Stimulated activated CD8-positive, alpha-beta memory T cell treated with anti-CD3 and anti-CD28 coated beads, Interleukin-12 subunit alpha, Interleukin-12 subunit beta, amount 100 ng/mL, for 24 hours (primary cell): ENCODE data around the gene COBLL1.
"Not testable (repeated sequence)": the region's sequence is repeated elsewhere in the genome, so short reads cannot be mapped to it uniquely, and the experiment has no call there.

ENCODE experiments used
- DNase-seq: peaks from one replicate; pipeline ENCODE4 v3.0.0-alpha.2; 2020; ENCODE audit errors: extremely low read depth

COBLL1 gene, protein sequence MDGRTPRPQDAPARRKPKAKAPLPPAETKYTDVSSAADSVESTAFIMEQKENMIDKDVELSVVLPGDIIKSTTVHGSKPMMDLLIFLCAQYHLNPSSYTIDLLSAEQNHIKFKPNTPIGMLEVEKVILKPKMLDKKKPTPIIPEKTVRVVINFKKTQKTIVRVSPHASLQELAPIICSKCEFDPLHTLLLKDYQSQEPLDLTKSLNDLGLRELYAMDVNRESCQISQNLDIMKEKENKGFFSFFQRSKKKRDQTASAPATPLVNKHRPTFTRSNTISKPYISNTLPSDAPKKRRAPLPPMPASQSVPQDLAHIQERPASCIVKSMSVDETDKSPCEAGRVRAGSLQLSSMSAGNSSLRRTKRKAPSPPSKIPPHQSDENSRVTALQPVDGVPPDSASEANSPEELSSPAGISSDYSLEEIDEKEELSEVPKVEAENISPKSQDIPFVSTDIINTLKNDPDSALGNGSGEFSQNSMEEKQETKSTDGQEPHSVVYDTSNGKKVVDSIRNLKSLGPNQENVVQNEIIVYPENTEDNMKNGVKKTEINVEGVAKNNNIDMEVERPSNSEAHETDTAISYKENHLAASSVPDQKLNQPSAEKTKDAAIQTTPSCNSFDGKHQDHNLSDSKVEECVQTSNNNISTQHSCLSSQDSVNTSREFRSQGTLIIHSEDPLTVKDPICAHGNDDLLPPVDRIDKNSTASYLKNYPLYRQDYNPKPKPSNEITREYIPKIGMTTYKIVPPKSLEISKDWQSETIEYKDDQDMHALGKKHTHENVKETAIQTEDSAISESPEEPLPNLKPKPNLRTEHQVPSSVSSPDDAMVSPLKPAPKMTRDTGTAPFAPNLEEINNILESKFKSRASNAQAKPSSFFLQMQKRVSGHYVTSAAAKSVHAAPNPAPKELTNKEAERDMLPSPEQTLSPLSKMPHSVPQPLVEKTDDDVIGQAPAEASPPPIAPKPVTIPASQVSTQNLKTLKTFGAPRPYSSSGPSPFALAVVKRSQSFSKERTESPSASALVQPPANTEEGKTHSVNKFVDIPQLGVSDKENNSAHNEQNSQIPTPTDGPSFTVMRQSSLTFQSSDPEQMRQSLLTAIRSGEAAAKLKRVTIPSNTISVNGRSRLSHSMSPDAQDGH

DNA sequence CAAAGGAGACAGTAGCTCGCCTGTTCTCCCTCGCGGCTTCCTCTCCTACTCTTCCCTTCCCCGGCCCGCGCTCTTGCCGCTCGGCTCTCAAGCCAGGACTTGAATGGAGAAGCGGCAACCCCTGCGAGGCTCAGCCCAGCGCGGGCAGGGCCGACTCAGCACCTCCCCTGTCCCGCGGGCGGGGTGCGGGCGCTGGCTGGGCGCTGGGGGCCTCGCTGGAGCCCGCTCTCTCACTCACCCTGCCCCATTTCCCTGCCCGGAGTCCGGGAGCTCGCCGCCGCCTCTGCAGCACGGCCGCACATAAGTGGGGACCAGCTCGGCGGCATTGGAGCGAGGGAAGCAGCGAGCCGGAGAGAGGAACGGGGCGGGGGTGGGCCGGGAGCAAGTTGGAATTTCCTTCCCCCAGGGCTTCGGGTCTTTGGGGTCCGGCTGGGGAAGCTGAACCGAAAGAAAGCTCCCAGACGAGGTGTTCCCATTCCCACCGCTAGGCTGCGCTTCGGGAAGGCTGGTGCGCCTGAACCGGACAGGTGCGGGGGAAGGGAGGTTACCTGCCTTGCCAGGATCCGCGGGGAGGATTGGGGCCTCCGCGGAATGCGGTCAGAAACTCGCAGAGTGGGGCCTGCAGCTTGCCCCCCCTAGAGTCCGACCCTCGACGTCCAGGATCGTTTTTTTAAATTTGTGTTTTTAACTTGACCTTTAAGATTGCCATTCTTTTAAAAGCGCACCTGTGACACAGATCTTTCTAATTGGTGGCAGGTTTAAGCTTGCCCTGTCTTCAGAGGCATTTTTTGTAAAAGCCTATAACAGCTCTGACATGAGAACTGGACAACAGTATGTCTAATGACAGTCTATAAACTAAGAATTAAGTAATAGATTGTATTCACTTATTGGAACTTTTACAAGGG, at the start of gene COBLL1:
TSS of gene COBLL1 (minus strand) at position 105 of the 905 bp plus-strand sequence. CDS start 627 bp downstream, outside the sequence.
- DNase-seq = no peak

DNA sequence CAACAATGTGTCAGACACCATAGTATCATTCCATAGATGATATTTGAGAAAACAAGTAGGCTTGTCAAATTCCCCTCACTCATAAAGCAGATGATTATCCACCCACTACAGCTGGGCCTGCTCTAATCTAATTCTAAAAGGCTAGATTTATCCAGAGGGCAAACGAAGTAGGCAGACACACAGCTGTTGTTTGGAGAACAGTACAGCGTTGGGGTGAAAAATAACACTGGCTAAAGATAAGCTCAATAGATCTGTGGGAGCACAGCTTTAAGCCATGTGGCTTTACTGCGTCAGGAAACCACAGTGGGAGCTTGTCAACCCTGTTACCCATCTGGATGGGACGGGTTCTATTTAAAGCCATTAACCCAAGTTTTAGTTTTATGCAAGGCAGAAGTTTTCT, 48.9 kb upstream of the COBLL1 start:
- DNase-seq = no peak

DNA sequence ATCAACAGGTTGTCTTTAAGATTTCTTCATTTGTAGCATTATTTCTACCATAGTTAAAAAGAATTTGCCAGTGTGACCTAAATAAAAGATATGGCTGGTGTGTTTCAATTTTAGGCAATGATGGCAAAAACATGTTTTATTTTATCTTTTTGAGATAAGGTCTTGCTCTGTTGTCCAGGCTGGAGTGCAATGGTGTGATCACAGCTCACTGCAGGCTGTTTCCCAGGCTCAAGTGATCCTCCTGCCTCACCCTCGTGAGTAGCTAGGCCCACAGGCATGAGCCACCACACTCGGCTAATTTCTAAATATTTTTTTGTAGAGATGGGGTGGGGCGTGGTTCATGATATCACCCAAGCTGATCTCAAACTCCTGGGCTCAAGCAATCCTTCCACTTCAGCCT, 47.0 kb upstream of the COBLL1 start:
- DNase-seq = no peak

DNA sequence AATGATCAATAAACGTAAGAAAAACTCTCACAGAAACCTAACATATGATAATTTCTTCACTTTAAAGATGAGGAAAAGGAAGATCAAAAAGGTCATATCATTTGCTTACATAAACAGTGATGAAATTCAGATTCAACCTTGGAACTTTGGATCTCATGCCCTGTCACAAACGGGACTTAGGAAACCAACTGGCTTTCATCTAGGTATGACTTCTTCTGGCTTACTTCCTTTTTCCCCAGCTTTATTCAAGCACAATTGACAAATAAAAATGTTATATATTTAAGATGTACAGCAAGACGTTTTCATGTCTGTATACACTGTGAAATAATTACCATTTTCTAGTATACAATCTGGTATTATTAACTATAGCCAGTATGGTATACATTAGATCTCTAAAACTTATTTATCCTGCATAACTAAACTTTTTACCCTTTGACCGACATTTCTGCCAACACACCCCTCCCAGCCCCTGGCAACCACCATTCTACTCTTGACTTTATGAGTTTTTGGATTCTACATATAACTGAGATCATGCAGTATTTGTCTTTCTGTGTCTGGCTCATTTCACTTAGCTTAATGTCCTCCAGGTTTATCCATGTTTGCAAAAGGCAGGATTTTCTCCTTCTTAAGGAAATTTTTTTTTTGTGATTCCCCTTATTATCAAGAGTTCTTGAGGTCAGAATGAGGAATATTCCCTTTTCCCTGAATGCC, 46.0 kb upstream of the COBLL1 start:
- DNase-seq = no peak

DNA sequence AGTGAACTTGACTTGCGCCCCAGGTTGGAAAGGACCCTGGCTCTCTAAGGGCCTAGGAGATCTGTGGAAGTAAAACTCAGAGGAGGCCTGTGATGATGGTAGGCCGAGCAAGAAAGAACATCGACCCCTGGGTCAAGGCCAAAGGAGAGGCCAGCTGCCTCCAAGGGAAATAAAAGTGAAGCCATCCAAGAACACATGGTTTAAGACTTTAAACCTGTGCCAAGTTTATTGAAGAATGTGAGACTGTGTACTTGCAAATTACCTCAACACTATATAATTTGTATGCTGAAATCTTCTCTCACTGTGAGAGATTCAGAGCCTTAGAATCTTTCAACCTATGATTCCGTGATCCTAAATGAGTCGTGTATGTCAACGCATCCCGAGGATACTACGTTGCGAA, 40.7 kb upstream of the COBLL1 start:
- DNase-seq = no peak

DNA sequence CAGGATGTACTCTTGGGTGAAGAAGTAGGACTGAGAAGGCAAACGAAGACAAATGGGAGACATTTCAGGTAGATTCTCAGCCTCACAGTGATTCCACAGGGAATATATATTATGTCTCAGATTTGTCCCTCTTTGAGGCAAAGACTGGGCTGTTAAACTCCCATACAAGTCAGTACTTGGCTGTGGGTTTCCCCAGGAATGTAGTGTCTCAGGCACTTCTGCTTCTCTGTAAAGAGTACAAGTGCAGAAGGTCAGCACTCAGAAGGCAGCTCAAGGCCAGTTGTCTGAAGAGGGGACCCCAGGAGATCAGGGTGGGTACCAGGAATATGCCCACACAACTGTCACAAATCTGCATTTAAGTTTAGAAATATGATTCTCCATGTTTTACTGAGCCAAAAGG, 39.9 kb upstream of the COBLL1 start:
- no peak for DNase-seq

DNA sequence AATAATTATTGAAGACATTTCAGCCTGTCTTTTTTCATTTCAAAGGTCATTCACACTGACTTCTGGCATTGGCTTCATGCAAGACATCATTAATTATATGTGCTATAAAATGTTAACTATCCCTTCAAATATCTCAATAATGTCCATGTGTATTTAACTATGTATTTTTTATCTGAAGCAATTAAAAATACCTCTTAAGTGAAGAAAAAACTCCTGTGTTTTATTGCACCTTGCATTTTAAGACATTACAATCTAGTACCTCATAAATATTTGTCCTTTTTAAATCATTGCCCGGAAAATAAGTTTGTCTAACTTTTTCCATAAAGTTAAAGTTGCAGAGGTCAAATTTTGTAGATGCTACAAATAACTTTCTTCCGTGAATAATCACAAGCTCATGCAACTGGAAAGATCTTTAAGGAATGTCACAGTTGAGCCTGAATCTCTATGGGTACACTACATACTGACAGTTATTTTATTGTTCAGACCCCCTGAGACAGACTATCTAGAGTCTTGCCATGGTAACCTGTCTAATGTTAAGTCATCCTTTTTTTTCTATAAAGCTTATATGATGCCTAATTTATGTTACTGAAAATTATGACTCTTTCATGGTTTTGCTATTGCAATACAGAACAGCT, 38.4 kb upstream of the COBLL1 start:
- no peak for DNase-seq

DNA sequence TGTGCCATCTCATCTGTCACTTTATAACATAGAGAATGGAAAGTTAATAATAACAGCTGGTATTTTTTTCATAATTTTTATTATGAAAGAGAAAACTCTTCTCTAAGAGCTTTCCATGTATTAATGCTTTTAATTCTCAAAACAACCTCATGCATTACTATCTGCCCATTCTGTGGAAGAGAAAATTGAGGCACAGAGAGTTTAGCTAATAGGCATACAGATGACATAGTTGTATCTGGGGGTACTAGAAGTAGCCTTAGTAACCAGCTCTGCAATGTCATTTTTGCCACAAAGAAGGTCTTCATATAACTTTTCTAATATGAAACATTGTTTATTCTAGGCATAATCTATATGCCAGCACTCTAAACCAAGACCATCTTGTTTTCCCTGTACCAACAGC, 36.3 kb upstream of the COBLL1 start:
- DNase-seq = no peak

DNA sequence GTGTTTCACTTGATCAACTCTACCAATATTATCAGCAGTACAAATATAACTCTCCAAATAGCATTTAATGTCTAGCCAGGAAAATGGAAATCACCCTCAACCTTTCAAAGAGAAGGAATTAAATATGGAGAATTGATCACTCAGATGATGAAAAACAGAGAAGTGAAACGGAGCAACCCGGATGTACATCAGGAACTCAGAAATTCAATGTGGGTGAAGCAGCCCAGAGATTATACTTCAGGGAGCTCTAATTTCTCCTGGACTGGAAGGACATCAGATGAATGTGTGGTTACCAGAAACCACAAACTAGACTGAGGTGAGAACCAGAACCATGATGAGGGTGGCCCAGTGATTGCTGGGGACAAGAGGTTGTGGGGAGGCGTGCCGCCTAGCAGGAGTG, 35.5 kb upstream of the COBLL1 start:
- DNase-seq = no peak

DNA sequence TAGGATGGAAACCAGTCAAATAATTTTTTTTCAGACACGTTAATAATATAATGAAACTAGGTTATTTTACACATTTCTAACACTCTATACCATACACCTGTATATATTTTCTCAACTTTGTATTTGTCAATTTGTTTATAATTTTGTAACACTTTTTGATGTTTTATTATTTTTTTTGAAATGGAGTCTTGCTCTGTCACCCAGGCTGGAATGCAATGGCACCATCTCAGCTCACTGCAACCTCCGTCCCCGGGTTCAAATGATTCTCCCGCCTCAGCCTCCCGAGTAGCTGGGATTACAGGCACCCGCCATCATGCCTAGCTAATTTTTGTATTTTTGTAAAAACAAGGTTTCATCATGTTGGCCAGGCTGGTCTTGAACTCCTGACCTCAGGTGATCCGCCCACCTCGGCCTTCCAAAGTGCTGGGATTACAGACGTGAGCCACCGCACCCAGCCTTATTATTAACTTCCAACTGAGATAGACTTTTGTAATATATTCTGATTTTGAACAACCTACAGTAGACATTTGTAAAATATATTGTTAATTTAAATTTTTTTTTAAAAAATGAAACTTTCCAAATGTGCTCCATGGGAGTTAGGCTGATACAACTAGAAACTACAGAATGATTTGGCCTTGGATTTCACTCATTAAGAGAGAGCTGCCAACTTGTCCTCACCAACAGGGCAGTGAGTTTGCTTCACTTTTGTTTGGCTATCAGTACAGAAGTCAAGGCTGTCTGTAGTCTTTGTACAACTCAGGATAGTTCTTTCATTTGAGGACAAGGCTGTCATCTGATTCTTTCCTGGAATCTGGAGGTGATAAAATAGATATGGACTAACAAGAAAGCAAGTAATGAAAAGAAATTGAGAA, 33.9 kb upstream of the COBLL1 start:
- no peak for DNase-seq

DNA sequence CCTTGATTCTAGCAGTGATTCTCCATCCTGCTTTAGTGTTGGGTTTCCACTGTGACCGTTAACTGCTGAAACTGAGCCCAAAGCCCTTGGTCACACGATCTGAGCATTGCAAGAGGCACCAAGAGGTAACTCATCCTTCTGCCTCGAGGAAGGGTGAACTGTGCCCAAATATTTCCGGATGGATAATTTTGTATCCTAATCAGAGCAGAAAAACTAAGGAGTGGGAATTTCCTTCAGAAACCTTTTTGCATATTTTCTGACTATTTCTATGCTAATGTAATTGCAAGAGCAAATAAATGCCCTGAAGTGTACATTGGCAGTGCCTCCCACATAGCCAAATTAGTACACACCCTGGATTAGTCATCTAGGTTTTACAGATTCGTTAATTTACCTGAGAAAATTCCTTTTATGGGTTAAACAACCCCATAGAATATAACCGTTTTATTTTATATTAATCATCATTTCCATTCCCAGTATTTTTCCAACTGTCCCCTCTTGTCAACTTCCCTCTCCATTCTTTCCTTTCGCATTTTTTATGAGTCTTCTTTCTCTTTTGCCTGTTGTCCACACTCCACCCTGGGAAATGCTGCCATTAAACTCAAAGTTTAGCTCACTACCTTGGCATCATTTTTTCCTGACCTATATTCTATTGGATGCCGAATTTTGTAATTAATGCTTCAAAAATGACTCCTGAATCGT, 31.7 kb upstream of the COBLL1 start:
- DNase-seq = no peak

DNA sequence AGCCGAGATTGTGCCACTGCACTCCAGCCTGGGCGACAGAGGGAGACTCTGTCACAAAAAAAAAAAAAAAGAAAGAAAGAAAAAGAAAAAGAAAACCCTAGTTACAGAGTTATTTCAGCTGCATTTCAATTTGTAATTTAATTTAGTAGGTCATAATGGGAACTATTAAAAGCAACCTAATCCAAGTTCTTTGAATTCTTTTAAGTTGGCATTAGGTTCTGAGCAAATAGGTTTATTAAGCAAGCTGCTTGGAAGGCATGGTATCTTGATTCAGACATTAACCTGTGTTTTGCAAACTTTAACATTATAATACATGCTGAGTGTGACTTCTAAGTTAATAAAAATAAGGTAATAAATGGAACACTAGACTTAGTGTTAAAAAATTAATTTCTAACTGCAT, 29.8 kb upstream of the COBLL1 start:
- DNase-seq = no peak

DNA sequence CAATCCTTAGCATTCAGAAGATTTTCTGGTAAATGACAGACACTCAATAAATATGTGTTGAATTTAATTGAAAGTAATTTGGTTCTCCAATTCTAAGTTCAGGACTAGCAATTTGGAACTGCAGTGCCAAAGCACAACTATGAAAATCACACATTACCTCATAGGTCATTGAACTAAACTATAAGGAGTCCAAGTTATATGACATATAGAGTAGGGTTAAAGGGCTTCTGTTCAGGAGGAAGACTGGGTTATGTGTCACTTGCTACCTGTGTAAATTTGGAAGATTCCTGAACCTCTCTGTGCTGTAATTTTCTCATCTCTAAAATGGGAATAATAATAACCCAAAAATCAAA, 27.8 kb upstream of the COBLL1 start:
- DNase-seq = no peak

DNA sequence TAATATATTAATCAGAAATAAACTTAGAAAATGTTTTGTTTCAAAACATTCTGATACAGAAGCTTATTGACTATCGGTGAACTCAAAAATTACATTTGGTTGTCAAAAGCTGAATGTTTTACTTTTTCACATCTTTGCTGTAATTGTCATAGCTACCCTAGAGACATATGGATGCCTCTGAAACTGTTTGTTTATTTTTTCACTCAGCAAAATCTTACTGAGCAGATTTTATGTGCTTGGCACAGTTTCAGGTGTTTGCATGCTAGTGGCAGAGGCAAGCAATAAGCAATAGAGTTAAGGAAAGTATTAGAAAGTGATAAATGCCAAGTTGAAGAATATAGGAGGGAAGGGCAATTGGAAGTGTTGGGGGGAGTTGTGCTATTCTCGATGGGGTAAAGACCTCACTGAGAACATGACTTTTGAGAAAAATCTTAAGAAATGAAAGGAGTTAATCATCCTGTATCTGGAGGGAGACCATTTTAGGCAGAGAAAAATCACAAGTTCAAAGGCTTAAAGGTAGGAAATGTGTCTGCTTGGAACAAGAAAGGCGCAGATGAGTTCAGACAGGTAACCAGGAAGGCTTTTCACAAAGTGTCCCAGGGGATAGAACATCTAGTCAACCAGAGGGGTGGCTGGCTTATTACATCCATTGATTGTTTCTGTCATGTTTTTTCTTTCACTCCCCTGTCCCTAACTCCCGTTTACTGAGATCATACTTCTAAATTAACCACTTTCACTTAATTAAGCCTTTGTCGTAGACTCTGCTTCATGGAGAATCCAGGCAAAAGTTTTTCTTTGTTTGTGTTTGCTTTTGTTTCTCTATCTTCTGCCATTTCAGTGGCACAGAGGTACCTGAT, 27.2 kb upstream of the COBLL1 start:
- no peak for DNase-seq

DNA sequence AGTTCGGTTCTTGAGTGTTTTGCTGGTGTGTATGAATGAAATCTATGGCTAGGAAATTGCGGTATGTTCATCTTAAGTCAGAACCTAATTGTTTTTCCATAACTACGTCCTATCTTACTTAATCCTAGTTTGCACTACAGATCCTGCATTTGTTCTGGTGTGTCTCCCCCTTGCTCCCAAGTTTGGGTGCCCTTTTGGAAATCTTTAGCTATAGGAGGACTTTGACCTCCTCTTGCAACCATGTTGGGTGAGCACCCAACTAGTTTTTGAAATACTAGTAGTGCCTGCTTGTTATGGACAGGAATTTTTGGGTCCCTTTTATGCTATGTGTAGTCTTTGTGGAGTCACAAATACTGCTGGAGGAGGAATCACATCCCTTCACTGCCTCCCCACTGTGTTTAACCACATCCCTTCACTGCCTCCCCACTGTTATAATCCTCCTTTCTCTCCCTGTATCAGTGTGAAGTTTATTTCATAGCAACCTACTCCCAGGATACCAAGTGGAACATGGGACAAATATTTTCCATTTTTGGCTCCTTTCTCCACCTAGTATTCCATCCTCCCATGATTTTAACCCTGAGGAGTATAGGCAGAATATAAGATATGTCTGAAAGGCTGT, 26.3 kb upstream of the COBLL1 start:
- no peak for DNase-seq

DNA sequence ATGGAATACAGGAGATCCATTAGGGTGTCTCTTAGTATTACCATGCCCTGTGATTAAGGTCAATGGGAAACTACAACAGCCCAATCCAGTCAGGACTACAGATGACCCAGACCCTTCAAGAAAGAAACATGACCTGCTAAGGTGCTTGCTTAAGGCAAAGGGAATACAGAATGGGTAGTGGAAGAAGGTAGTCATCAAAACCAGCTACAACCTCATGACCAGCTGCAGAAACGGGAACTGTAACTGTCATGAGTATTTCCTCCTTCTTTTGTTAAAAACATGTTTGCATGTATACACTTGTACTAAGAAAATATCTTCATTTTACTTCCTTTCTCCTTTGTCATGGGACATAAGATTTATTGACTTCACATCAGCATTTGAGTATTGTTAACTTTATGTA, 24.8 kb upstream of the COBLL1 start:
- DNase-seq = not testable (repeated sequence)

DNA sequence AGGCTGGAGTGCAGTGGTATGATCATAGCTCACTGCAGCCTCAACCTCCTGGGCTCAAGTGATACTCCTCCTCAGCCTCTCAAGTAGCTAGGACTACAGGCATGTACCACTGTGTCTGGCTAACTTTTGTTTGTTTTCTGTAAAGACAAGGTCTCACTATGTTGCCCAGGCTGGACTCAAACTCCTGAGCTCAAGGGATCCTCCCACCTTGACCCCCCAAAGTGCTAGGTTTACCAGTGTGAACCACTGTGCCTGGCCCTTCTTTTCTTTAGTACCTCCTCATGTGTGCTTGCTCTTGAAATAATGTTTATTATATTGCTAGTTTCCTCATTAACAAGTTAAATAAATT, 19.0 kb upstream of the COBLL1 start:
- no peak for DNase-seq
